ENCODE data around the gene SMC3.
"Not testable (repeated sequence)": the region's sequence is repeated elsewhere in the genome, so short reads cannot be mapped to it uniquely, and the experiment has no call there.

The SMC3 gene

DNA sequence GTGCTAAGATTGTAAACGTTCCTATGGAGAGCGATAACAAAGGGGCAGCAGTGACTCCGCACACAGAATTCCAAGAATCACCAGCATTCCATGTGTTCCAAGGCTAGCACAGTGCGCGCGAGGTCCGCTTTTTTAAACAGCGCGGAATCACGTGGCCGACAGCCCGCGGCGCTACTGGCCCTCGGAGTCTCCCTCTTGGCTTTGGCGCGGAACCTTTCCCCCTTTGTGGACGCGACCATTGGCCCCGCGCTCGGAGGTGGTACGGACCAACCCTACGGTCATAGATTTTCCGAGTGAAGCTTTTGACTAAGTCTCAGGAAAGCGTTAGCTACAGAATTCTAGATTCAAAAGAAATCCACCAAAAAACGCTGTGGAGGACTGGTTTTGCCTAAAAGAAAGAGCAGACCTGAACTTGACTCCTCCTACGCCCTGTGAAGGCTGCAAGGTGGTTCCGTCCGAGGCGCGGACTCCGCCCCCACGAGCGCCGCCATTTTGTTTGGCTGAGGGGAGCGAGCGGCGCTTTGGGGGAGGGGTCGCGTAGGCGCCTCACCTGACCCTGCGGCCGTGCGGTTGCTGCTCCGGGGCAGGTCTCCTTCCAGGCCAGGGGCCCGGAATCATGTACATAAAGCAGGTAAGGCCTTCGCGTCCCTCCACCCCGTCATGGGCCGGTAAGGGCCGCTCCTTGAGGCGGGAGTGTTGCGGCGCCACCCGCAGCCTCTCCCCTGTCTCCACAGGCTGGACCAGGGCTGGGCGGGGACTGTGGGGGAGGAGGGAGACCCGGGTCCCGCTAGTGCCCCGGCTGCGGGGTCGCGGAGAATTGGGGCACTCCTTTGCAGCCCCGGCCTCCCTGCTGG is at the start of gene SMC3:
Gene SMC3 (plus strand): TSS at position 495 of the 854 bp plus-strand sequence. CDS start 122 bp downstream, at position 617.
- DNase-seq (ENCODE audit: low read depth), result peak; percentile 89

DNA sequence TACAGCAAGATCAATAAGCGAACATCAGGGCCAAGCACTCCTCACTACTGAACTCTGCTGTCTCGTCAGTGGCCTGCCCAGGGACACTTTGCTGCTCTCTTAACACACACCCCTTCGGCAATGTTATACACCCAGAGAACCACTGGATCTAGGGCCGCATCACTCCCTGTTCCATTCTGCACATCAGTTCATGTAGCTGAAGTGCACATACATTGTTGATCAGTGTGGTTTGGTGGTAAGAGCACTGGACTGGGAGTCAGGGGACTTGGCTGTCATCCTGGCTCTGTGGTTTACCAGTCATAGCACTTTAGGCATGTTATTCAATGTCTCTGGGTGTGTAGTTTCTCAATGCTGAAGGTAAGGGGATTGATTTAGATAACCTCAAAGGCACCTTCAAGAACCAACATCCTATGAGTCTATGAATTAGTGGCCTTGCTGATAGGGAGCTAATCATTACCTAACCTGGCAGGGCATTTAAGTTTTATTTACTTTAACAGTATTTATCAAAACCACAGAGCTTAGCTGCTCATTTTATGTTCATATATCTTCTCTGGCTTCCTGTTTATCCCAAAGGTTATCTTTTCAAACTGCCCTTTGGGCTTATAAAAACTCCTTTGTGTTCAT is 45.0 kb upstream of the SMC3 start:
- DNase-seq (ENCODE audit: low read depth), result no peak

DNA sequence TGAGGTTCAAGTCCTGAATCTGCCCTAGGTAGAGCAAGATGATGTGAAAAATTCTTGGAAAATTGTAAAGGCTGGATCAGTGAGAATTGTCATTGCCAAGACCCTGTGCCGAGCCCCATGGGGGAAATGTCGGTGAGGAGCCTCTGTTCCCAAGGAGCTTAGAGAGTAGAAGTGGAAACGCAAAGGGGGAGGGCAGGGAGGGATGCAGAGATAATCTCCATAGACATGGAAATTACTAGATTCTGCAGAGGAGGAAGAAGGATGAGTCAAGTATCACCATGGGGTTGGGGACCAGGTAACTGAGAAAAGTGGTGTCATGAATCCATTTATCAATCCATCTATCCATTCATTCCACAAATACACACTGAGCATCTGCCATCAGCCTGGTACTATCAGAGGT is 43.8 kb upstream of the SMC3 start:
- no peak for DNase-seq (ENCODE audit: low read depth)

DNA sequence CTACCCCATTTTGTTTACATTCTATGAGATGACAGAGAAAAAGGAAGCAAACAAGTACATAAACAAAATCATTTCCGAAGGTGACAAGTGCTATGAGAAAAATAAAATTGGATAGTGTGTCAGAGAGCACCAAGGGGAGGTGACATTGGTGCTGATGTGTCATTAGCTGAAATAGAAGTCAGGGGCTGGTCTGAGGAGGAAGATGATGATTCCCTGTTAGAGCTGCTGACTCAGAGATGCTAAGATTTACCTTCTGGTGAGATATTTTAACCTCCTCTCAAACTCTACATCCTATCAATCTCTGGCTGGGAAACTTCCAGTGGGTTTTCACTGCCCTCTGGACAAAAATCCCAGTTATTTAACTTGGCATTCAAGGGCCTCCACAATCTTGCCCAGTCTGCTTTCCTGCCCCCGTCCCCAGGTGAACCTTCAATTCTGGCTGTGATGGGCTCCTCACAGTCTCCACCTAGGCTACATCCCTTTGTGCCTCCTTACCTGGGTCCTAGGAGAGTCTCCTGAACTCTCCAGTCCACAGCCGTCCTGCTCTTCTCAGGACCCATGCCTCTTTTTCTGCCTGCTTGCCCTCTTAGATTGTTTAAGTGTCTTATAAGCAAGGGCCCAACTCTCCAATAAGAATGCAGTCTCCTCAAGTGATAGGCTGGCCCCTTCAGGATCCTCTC is 43.2 kb upstream of the SMC3 start:
- DNase-seq (ENCODE audit: low read depth), result no peak

DNA sequence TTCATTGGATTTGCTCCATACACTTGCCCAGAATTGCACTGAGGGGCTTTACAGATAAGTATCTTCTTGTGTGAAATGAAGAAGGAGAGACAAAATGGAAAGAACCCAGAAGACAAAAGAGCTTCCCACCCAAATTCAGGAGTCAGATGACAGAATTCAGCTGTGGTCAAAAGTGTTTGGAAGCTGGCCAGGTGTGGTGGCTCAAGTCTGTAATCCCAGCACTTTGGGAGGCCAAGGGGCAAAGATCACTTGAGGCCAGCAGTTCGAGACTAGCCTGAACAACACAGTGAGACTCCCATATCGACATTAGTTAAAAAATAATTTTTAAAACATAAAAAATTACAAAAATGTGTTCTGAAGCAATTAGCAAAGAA is 42.6 kb upstream of the SMC3 start:
- no peak for DNase-seq (ENCODE audit: low read depth)

DNA sequence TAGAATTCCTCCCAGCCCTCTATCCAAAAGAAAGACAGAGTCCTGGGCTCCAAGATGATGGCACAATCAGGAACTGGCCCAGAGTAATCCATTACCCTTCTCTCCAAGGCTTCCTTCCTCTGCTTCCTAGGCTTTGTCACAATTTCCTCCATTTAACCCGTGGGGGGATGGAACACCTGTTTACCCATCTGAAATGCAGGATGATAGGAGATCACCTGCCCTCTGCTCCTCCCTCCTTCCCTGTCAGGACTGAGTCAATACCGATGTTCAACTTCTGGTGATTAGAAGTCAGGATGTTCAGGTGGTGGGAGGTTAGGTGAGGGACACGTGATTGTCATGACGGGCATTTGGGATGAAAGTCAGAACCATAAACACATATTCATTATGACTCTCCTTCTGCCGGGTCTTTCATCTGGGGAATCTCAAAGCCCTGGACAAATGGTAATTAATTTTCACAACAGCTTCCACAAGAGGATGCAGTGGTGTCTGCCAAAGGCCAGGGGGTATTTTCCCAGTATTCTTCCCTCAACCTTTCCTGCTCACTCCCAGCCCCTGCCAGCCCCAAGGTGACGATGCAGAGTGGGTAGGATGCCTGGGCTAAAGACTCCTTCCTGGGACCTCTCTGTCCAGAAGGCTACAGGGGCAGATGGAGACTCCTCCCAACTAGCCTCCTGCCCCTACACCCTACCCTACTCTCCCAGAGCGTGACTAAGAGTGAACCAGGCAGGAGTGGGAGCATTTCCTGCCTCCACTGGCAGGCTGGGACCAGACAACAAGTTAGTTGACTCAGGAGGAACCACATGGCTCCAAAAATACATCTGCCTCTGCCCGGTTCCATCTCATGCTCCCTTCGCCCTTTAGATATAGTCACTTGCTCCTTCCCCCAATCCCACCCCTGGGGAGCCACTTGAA is 41.9 kb upstream of the SMC3 start:
- DNase-seq (ENCODE audit: low read depth), result peak; percentile 38

DNA sequence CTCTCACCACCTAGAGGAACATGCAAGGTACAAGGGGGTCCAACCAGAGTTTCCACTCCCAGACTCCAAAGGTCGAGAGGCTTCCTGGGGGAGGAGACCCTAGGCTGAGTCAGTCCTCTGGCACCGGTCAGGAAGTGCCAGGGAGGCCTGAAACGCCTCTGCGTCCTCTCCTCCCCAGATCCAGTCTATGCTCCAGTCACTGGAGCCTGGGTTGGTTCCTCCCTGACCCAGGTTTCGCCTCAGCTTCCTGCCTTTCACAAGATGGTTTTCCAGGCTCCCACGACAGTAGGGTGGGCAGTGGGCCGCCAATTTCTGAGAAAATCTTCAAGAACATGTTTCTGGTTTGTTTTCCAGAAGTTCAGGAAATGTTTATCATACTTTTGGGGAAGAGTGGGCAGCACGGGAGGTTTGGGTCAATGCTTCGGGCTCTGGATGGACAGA is 39.7 kb upstream of the SMC3 start:
- no peak for DNase-seq (ENCODE audit: low read depth)

DNA sequence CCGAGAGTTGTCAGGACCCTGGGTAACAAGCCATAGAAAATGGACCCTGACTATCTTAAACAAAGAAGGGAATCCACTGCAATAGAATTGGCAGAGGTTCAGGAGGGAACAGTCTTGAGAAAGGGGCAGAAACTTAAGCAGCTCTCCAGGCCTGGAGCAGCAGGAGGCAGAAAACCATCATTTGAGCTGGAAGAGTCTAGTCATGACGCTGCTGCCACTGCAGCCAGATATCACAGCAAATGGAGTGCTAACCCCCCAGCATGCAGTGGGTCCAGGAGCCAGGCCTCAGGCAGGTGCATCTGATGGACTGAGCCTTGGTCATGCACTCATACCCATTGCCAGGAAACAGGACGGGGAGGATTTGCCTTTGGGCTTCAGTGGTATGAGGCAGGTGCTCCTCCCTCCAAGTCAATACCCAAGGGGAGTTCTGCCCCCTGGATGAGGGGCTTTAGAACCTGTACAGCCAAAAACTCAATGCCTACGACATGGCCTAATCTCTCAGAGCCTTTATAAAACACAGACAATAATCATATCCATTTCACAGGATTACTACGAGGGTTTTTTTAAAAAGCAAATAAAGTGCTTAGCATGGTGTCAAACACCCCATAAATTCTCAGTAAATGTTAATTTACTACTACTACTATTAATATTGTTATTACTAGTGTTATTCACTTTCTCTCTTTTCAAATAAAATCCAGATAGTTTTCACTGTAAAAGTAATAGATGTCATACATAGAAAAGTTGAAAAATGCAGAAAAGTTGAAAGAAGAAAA is 39.1 kb upstream of the SMC3 start:
- DNase-seq (ENCODE audit: low read depth), result no peak

DNA sequence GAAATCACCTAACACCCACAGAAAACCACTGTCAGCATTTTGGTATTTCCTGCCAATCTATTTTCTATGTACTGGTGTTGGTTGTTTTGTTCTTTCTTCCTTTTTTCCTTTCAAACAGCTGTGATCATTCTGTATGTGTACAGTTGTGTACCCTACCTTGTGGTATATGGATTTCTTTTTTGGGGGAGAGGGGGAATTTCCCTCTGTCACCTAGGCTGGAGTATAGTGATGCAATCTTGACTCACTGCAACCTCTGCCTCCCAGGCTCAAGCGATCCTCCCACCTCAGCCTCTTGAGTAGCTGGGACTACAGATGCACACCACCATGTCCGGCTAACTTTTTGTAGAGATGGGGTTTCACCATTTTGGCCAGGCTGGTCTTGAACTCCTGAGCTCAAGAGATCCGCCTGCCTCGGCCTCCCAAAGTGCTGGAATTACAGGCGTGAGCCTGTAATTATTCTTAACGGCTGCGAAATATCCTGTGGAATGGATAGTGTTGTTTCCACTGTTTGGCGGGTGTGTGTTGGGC is 38.4 kb upstream of the SMC3 start:
- not testable (repeated sequence) for DNase-seq (ENCODE audit: low read depth)

DNA sequence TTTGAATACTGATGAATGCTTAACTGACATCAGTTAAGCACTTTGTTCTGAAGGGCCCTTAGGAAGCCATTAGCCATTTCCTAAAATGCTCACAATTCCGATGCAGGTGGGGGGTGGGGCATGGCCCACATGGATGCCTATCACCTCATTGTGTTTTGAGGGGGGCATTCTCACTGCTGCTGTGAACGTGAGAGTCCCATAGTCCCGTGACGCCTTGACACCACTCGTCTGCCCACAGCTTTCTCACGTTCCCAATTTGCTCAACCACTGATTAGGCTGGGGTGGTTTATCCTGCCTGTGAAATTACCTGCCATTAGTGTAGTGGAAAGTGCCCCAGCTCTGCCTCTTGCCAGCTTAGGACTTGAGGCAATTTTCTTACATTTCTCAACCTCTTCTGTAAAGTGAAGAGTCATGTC is 37.9 kb upstream of the SMC3 start:
- no peak for DNase-seq (ENCODE audit: low read depth)

DNA sequence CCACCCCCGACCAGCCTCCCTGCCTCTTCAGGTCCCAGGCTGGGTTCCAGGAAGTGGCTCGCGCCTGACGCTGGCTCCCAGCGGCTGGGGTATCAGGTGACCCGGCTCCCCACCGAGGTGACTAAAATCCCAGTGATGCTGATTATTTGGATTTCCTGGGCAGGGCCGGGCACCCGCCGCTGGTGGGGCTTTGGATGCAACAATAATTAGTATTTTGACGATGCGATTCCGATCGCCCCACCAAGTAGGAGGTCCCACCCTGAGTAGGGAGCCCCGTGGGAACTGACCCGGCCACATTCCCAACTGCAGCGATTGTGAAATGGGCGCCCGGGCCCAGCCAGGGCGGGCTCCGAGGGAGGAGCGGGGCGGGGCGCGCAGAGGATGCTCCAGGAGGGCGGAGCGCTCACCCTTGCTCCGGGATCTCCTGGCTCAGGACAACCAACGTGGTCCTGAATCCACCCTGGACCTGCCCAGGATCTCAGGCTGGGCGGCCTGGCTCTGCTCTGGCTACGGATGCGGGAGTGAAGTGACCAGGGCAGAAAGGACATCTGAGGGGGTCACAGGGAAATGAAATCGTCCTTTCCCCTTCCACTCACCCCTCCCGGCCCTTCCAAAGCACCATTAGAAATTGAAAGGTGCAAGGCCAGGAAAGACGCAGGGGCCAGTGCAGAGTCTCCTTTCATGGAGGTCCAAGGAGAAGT is 37.2 kb upstream of the SMC3 start:
- DNase-seq (ENCODE audit: low read depth), result peak; percentile 46

DNA sequence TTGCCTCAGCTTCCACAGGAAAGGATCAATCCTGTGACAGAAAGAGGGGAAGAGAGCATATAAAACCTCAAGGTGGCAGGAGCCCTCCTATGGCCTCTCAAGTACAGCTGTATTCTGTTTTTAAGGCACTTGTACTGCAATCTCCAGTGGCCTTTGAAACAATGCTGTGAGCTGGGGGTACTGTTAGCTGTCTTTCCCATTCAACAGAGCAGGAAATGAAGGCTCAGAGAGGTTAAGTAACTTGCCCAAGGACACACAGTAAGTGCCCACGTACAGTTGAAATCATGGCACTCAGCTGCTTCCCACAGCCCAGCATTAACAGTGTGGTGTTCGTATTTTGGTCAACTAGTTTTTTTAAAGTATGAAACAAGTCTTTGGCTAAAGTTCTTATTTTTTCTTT is 35.8 kb upstream of the SMC3 start:
- DNase-seq (ENCODE audit: low read depth), result no peak

DNA sequence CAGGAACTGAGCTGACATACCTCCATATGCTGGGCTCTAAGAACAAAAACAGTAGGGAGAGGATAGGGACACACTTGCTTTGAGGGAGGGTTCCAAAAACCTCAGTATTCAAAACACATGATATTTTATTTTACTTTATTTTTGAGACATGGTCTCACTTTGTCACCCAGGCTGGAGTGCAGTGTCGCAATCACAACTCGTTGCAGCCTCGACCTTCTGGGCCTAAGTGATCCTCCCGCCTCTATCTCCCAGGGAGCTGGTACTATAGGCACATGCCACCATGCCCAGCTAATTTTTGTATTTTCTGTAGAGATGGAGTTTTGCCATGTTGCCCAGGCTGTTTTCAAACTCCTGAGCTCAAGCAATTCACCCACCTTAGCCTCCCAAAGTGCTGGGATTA is 34.9 kb upstream of the SMC3 start:
- not testable (repeated sequence) for DNase-seq (ENCODE audit: low read depth)

DNA sequence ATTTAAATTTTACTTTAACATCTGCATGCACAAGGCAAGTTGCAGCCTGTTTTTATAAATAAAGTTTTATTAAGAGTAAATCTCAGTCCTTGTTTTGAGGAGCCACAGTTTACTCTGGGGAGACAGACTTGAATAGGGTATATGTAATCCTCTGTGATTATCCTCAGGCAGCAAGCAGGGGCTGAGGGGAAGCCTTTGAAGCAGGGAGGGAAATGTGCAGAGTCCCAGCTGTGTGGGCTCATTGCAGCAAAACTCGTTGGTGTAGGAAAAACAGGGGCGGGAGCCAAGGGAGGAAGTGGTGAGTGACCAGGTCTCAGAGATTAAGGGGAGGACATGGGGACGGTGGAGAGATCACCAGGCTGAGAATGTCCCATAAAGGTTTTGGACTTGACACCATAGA is 34.3 kb upstream of the SMC3 start:
- DNase-seq (ENCODE audit: low read depth), result no peak

DNA sequence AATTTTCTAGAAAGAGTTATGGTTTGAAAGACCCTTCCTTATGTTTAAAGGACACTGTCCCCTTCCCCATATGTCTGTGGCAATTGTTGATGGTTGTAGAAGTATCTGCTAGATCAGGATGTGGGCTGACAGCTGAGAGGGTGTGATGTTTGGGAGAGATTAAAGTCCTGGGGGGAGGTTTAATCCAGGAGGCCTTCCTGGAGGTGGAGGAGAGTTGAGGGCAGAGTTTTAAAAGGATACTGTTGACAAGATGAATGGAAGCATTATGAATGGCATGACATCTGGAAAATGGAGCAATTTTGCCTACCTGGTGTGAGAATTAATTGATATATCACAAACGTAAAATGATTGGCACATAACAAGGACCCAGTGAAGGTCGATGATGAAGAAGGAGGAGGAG is 32.9 kb upstream of the SMC3 start:
- no peak for DNase-seq (ENCODE audit: low read depth)

DNA sequence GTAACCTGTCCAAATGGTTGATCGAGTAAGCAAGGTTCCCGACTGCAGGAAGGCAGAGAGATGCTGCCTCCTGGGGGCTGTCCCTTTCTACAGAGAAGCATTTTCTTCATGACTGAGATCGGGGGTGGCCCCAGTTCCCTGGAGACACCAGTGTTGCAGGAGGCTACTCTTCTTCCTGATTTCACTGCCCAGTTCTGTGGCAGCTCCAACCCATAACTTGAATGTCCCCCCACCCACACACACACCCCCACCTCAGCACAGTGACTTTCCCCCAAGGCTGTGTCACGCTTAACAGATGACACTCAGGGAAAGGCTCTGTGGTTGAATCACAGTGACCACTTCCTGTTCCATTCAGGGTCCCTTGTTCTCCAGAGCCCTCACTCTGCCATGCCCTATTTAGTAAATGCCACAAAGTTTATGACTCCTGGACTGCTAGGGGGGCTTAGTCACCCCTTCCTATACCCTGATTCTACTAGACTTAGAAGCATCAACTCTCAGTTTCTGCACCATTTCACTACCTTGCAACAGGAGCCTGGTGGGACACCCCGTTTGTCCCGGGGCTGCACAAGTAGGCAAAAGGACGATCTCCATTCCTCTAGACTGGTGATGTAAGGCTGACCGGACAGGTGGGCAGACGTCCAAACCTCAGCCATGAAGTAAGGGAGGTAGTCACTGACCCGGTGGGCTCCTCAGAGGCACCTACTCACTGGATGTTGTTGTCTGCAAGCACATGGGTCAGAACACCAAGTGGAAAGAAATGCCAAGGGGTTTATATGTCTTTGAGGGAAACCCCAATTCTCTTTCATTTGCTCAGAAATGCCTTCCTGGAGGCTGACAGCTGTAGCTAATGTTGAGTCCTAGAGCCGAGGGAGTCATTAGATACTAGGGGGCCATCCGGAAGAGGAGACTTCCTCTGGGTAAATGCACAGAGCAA is 31.3 kb upstream of the SMC3 start:
- DNase-seq (ENCODE audit: low read depth), result no peak

DNA sequence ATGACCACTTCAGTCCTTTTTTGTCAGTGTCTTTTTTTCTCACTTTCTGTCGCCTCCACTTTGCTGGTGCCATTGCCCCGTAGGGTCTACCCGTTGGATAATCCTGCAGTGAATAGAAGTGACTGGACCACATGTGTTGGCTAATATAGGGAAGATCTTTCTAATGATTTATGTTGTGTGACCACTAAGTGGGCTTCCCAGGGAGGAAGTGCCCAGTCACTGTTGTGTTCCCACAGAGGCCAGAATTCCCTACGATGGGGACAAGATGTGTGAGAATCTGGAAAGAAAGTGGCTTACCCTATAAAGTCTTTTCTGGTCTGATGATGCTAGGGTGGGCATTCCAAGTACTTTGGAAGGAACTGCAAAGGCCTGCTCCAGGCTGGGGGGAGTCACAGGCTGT is 28.4 kb upstream of the SMC3 start:
- no peak for DNase-seq (ENCODE audit: low read depth)

DNA sequence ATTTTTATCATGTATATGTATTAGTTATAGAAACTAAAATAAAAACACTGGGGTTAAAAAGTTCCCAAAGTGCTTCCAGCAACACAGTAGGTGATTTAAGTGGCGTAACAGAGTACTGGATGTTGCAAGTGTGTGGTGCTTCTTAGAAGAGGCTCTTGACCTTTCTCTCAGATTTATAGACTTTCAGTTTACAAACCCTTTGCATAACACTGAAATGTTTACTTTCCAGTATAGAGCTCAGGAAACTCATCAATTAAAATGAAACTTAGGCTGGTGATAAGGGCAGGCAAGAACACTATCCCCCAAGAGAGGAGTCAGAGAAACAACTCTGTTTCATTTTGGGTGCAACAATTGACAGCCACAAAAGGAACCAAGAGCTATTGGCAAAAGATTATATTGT is 27.5 kb upstream of the SMC3 start:
- DNase-seq (ENCODE audit: low read depth), result no peak

DNA sequence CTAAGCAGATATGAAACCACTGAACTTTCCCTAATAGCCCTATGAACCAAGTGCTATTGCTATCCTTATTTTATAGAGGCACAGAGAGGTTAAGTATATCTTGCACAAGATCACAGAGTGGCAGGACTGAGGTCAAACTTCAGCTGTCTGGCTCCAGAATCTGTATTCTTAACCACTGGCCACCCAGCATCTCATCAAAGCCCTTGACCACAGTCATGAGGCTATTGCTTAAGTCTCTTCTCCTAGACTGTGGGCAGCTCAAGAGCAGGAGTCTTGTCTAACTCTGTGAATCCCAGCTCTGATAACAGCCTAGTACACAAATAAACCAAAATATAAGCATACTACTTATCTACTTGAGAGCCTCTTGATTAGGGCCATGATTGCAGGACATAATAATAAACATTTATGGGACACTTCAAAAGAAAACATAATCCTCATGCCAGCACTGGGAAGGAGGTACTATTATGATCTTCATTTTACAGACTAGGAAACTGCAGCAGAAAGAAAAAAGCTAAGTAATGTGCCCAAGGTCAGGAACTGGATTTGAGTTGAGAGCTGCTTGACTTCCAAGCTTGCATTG is 22.4 kb upstream of the SMC3 start:
- DNase-seq (ENCODE audit: low read depth), result no peak

All from GM04504 (cell line).